Renal cortical epithelial cell (primary cell): ENCODE measurements around the gene GRAMD2A. TPM values are rescaled to one million over a fixed set of nuclear protein-coding genes. Genes with fewer than 3 reads are reported as not detected.

ENCODE experiments used
- DNase-seq: peaks from one replicate; pipeline ENCODE4 v3.0.0-alpha.2; 2011; ENCODE audit warnings: low read depth
- total RNA-seq: library from RNA; depleted of rRNA; stranded (reverse); fragments of >200 nt; gene quantifications from 2 replicates; pipeline ENCODE4 v1.2.3, GENCODE V29; 2014

Gene GRAMD2A
- total RNA-seq, 1 donor from 2014 or later: 1.8 TPM

DNA sequence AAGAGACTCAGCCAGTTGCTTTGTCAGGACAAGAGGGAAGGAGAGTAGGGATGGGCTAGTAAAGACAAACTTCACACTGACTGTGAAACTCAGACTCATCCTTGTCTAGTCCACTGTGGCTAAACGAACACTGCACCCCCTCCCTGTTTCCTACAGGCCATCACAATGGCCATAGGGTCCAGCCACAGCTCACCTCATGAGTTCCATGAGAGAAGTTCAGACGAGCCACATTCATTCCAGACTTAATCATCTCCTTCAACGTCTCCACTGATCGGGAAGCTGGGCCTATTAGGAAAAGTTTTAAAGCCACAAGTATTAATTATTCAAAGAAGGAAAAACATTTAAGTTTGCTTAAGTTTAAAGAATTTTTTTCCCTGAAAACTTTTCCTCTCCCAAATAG, 19.6 kb upstream of the GRAMD2A start:
- DNase-seq: no peak

DNA sequence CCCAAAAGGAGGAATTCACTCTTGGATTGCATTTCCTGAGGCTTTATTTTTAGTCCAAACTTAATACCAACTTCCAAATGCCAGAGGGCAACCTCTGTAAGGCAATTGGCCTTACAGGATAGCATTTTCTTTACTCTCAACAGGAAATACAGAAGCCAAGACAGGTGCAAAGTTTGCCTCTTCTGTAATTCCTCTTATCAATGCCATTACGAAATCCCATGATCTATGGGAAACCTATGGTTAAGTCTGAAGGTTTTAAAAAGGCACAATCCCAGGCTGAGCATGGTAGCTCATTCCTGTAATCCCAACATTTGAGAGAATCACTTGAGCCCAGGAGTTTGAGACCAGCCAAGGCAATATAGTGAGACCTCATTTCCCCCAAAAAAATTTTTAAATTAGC, 18.5 kb upstream of the GRAMD2A start:
- no peak for DNase-seq

DNA sequence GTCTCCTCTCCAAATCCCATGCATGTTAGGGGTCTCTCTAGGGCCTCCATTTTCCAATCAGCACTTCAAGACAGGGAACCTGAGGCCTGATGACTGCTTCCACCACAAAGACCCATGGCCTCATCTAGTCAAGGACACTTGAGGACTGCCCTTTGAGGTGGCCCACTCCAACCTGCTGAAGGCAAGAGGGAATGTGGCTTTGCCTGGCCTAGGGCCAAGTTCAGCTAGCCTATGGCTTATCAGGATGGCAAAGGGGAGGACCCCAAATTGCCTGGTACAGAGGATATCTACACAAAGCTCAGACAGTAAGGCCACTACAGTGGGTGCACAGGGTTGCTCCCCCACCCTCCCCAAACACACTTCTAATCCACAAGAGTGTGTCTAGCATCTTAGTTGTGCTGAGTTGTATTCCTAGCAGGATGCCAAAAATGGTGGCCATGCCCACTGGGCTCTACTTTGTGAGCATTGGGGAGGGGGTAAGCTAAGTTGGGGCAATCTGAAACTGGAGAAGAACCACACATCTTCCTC, 10.0 kb upstream of the GRAMD2A start:
- DNase-seq: no peak

DNA sequence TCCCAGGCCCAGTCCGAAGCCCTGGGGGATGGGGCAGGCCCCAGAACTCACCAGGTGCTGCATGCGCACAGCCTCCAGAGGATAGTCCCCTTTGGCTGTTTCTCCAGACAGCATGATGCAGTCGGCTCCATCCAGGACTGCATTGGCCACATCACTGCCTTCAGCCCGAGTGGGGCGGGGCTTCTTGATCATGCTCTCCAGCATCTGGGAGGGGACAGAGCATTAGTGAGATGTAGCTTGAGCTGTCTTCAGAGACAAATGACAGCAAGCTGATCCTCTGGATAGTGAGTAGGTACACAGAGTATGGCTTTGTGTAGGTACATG, 9.1 kb upstream of the GRAMD2A start:
- no peak for DNase-seq

DNA sequence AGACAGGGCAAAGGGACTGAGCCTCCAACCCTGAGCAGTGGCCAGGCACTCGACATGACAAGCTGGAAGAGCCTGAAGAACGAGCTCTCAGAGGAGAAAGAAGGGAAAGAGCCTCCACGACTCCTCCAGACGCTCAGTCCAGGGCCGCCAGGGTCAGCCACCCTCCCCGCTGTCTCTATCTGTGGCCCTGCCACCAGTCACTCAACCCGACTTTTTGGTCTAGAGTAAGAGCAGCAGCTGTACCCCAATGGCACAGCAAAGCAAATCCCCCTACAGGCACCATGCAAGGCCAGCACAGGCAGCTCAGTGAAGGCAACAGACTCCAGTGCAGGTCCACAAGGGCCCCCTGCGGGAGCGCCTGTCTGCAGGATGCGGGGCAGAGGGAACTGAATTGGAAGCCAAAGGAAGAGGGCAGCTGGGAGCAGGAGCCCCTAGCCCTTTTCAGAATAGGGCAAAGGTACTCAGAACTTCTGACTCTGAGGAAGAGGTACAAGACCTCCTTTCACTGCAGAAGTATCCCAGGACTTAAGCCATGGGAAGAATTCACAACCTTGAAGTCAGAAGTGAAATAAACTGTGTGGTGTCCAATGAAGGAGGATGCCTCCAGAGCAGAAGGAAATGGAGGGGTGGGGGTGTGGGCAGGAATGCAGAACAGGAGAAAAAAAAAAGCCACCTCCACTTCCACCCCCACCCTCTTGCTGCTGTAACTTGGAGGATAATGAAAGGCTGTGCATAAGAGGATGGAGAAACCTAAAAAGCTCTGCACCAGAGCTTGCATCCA, 8.5 kb upstream of the GRAMD2A start:
- DNase-seq: no peak

DNA sequence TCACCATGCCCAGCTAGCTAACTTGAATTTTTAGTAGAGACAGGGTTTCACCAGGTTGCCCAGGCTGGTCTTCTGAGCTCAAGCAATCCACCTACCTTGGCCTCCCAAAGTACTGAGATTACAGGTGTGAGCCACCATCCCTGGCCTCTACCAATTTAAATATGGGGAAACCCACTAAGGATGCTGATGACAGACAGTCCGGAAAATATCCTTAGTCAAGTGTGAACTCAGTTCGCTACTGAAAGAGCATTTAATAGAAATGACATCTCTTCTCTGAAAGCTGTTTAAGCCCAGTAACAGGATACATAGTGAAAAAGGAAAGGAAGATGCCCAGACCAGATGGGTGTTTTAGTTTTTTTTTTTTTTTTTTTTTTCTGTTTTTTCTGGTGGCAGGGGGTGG, 7.7 kb upstream of the GRAMD2A start:
- DNase-seq: no peak

DNA sequence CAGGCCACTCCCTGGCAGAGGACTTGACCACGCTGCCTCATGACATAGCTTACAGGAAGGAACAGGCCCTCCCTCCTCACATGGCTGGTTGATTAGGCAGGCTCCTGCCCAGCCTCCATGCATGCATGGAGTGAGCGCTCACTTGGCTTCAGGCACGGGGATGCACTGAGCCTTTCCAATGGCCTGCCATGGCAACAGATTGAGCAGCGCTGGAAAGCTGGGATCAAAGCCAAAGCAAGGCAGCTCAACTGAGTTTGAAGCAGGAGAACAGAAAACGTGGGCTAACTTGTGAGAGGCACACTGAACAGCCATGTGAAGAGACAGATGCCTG, 5.9 kb upstream of the GRAMD2A start:
- peak; percentile 95 for DNase-seq

DNA sequence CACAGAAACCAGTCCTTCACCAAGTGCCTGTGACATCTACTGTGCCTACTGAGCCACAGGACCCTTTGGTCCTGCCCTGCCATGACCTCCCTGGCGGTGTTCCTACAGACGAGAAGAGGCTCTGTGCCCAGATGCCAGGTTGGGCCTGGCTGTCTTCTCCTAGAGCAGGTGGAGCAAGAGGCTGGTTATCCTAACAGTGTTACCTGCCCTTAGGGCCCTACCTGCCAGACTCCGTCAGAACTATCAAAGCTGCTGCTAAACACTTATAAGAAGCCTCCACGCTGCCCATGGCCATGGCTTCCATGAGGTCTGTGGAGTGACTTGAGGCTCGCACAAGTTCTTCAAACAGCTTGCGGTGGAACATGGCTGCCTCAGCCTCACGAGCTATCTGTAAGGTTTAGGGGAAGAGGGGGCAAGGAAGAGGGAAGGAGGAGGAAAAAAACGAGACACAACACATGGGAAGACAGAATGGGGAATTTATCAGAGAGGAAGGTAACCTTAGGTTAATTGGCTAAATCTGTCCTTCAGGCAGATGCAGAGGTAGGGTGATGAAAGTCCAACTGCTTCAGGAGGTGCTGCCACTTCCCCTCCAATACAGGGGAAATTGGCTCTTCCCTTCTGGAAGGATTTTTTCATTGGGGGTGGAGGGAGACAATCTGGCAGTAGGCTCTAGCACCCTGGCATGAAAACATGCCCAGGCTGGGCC, 5.4 kb upstream of the GRAMD2A start:
- DNase-seq: no peak

DNA sequence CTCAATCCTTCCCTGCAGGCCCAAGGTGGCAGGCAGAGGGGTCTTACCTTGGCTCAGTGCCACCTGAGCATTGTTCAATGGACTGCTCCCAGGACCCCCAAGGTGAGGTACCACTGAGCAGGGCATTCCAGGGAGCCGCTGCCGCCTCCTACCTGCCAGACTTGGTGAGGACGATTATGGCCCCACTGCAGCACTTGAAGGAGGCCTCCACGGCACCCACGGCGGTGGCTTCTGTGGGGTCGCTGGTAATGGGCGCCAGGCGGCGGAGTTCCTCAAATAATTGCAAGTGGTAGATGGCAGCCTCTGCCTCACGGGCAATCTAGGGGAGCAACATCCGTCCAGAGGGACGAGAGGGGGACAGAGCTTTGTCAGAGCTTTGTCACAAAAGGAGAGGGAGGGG, 4.7 kb upstream of the GRAMD2A start:
- DNase-seq: no peak

DNA sequence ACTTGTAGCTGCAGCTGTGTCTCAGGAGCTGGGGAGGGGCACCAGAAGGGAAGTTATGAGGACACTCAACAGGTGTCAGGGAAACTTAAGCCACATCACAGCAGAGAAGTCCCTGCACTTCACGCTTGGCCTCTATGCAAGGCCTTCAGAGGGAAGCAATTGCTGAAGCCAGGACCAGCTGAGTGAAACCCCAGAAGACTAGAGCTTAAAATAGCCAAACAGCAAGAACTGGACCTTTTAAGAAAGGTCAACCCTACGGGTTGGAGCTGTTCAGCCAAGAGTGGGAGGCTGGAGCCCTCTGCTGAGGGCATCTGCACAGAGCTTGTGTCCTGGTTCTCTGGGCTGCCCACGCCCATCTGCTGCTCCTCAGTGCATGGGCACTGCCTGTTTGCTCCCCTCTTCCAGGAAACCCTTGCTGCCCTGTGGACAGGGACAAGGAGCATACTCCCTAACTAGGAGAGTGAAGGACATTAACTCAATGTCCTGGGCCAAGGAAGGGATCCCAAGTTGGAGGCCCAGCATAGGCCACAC, 3.9 kb upstream of the GRAMD2A start:
- no peak for DNase-seq

DNA sequence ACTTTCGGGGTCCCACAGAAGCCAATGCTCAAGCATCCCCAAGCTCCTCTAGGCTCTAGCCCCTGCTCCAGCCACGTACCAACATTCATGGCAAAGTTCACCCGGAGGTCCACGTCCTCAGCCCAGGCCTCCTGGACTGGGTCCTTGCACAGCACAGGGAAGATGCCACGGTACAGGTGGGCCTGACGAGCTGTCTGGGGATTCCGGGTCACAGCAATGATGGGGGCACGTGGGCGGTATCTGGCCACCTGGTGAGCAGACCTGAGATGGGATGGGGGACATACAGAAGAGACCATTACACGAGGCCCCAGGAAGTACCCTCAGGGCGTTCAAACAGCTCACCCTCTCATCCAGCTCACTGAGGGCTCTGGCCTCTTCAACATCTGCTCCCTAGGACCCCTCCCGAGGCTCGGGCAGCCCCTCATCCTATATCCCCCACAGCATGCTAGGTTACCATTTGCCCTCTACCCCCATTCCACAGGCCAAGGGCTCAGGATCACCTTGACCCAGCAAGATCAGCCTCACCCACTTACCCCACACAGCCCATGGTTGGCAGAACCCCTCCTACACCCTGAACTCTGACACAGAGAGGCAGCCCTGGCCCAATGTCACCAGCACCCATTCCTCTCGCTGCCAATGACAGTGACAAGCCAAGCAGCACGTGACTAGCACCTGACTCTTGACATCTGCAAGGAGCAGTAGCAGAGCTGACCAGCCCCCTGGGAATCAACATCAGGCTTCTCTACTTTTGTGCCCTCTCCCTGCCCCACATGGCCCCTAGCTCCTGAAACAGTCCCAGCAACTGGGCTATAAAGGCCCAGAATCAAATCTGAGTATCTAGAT, 3.0 kb upstream of the GRAMD2A start:
- no peak for DNase-seq

DNA sequence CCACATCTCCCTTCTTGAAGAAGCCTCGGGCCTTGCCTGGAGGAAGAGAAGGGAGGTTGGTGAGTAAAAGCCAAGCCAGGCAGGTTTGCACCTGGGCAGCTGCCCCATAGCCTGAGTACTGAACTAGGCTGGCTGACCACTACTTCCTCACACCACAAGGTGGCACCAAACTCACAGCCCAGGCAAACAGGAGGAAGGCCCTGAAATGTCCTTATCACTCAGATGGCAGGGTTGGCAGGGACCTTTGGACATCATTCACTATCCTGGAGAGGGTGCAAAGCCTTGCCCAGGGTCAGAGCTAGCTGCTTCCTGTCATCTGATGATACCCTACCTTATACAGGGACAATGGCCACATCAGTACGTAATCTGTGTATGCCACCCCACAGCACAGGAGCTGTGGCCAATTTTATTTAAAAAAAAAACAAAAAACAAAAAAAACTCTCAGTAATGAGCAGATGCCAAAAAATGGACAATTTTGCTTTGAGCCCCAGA, 2.2 kb upstream of the GRAMD2A start:
- DNase-seq: peak; percentile 68

DNA sequence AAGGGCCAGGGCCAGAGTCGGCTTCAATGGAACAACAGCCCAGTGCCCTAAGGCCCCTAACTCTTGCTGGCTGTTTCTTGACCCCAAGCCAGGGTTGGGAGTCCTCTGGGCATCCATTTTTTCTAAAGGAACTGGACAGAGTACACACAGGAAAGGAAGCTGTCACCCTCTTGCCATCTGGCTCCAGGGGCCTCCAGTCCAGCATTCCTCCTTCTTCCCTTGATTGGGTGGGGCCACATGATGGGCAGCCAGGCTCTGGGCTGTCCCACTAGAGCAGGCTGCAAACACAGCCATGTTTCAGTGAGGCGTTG, 1.6 kb upstream of the GRAMD2A start:
- DNase-seq: no peak

DNA sequence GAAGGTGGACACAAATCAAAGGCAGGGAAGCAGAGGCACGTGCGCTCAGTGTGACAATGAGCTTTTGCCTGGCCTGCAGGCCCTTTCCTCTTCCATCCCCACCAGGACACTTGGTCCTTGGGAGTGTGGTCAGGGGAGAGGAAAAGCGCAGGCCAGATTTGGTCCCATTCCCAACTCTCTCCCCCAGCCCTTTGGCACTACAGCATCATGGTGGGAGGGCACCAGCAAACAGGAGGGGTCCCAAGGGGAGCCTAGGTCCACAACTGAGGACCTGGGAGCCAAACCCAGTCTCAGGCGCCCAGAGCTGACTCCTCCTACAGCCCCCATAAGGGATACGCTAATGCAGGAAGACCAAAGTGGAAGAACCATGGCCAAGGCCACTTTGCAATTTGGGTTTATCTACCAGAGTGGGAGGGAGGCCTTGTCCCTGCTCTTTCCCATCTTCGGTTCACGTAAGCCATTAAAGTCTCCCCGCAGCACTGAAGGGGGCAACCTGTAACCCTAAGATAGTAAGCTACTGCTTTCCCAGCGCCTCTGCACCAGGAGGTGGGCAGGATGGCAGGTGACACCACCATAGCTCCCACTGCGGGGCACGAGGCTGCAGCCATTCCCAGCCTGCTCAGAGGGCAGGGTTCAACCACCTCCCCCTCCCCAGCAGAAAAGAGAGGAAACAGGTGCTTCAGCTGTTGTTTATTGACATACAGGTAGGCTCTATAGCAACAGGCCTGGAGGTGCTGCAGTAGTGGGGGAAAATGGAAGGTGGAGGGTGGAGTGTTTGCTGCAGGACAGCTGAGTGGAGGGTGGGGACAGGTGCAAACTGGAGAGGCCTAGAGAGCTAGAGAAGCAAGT, 993 bp upstream of the GRAMD2A start:
- no peak for DNase-seq

DNA sequence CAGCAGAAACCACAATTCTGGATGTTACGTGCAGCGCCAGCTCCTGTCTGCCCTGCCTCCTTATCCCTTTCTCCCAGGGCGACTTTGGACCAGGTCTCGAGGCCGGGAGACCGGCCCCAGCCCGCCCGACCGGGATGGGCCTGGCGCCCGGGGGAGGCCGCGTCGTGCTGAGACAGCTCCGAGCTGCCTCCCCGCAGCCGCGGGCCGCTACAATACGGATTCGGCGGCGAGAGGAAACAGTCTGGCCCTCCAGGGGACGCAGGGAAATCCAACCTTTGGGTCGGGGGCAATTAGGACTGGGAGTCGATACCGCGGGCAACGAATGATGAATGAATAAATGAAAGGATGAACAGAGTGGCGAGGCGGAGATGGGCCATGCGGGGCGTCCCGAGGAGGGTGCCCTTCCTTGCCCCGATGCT, 537 bp downstream of the GRAMD2A start:
- DNase-seq: no peak

DNA sequence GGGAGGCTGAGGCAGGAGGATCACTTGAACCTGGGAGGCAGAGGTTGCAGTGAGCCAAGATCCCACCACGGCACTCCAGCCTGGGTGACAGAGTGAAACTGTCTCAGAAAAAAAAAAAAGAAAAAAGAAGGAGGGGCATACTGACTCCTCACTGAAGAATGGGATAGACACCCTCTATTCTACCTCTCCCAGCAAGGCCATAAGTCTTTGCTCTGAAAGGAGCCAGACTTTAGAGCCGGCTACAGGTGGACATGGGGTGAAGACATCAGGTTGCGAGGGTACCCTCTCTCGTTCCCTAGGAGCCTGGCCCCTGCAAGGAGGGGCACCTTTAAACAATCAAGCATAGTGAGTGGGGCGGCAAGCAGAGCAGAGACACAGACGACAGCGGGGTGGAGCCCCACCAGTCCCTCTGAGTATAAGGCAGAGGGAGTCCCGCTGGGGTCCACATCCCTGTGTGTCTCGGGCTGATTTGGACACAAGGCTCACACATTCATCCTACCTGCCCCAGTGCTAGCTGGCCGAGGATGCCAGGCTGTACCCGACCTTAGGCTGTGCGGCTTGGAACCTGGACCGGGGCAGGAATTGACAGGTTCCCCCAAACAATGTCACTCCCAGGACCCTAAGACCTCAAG, 1.1 kb downstream of the GRAMD2A start:
- DNase-seq: no peak

DNA sequence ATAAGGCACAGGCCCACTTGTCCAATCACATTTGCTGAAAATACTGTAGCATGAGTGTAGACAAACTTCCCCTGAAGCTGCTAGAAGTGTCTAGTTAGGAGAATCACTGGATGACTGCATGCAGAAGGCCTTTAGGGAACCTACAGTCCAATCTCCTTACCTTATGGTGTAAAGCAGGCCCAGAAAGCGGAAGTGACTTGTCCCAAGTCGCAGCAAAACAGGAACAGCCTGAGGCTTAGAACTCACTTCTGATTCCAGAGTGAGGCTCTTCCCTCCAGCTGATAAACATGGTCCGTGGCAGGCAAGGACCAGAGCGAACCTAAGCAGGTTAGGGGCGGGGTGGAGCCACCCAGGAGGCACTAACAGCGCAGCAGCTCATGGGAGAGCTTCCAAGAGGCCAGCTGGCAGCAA, 2.5 kb downstream of the GRAMD2A start:
- peak; percentile 71 for DNase-seq

DNA sequence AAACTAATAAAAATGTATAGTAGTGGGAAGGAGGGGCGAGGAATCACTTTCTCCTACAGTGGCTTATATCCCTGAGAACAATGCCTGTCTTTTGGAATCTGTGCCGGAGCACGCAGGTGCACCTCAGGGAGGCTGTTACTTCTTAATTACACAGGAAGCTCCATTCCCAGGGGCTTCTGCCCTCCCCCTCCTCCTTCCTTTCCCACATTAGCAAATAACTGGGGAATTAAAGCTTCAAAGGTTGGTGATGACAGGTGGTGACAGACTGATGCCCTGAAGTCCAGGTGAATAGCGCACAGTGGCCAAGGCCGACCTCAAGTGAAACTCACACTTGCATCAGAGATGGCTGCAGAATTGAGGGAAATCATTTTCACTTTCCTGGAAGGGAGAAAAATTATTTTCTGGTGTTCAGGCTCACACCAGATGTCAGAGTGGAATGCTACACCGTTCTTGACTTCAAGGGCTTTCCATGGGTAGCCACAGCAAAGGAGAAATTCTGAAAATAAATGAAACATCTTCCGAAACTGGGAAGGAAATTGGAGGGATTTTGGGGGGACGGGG, 3.7 kb downstream of the GRAMD2A start:
- DNase-seq: no peak

DNA sequence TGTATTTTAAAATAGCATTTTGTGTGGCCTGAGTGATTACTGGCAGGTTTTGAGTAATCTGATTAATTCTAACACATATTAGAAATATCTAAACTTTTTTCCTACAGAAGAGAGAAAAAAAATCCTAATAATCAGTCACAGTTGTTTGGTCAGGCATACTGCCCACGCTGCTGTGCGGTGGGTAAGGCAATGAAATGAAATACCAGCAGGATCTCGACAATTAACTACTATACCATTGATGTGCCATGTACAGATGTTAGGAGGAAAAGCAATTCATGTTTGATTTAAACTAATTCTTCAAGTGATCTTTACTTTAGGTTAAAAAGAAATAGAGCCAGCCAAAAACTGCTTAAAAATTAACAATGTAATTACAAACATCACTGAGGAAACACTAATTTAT, 5.2 kb downstream of the GRAMD2A start:
- peak; percentile 40 for DNase-seq

DNA sequence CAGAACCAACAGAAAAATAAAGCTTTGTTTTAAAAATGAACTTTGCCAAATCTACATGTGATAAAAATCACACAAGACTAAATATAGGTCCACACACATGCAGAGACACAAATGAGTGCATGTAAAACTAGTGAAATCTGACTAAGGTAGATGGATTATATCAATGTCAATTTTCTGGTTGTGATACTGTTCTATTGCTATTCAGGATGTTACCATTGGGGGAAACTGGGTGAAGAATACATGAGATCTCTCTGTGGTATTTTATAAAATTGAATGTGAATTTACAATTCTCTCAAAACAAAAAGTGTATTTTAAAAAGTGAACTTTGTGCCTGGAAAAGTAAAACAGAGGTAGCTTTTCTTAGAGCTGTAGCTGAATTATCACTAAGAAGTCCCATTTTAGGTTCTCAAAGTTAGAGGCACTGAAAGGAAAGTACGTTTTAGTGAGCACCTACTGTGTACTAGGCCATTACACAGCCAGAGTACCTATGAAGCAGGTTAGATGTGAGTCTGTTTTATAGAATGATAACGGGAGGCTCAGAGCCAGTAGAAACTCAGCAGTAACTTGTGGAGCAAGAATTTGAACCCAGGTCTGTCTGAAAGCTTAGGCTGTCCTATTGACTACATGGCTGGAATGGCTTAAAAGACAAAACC, 8.2 kb downstream of the GRAMD2A start:
- DNase-seq: no peak
